Medulla oblongata (tissue), 1 donor: ENCODE results near the gene MBTD1.
A peak's percentile ranks its signal among the peaks of the same experiment; 100 is the strongest.
"Not testable (repeated sequence)": the region's sequence is repeated elsewhere in the genome, so short reads cannot be mapped to it uniquely, and the experiment has no call there.

Source experiments
- DNase-seq: peaks from one replicate; pipeline ENCODE4 v3.0.0-alpha.2; 2015; ENCODE audit errors: extremely low spot score

MBTD1 gene

DNA sequence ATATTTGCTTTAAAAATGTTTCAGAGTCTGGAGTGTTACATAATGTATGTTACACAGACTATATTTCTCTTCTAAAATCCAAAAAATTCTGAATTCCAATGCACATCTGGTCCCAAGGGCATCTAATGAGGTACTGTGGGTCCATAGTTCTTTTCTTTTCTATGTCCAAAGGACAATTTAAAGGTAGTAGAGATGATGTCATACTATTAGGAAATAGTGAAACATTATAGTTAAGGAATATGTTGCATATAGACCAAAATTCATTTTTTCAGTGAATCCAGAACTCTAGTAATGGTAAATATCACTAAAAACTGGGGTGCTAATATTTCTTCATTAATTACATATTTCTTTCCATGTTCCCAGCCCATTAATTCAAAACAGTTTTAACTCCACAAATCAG, 70.7 kb downstream of the MBTD1 start:
- DNase-seq: no peak

DNA sequence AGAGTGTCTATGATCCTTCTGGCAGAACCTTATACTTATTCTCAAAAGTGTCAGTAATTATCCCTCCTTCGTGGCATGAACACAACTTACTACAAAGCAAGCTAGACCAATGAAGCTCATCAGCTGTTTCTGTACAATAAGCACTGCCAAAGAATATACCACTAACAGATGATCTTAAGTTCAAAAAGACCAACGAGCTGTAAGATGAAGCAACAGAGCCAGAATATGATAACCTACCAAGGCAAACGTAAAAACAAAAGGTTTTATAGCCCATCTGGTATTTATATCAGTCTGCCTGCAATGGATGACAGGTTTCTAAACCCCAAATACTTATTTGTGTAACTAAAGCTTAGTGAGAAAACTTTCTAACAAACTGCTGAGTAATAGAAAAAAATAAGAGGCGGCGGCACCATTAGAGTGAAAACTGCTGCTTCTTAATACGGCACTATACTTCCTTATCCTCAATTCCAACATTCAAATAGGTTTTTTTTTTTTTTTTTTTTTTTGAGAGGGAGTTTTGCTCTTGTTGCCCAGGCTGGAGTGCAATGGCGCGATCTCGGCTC, 71.5 kb downstream of the MBTD1 start:
- no peak for DNase-seq

- DNase-seq: no peak
These were observed 74.0 kb downstream of the MBTD1 start for GRCh38 chr17:51185763-51186332.

- no peak for DNase-seq
These were observed 75.7 kb downstream of the MBTD1 start for GRCh38 chr17:51184124-51184523.

DNA sequence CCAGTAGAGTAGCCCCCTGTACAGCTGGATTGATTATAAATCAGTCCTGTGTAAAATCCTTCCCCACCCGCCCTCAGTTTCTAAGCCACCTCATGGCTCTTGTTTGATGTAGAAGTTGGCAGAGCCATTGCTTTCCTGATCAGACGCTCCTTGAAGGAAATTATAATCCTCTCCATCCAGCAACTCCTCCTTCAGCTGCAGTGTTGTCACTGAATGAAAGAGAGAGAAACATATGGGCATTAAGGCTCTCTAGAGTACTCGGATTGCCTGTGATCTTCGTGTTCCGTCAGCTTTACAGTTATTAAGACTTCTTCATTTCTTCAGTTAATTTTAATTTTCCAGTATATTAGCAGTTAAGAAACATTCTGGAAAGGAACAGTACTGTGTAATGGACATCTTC, 79.4 kb downstream of the MBTD1 start:
- DNase-seq: no peak

GRCh38 chr17:51172030-51172429, 87.8 kb downstream of the MBTD1 start:
- DNase-seq: not testable (repeated sequence)

GRCh38 chr17:51170736-51171135, 89.1 kb downstream of the MBTD1 start:
- DNase-seq: no peak

DNA sequence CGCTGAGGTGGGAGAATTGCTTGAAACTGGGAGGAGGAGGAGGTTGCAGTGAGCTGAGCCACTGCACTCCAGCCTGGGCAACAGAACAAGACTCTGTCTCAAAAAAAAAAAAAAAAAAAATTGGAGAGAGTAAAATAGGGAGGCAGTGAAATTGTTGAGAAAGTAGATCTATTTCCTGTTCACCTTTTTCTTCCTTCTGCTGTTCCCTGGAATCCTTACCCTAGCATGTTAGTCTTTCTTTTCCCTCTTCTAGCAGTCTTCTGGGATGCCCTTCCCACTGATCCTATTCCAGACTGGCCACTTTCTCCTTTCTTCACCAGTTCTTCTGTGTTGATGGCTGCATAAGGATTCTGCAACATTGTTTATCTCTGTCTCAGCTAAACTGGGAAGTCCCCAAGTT, 90.5 kb downstream of the MBTD1 start:
- DNase-seq: no peak

DNA sequence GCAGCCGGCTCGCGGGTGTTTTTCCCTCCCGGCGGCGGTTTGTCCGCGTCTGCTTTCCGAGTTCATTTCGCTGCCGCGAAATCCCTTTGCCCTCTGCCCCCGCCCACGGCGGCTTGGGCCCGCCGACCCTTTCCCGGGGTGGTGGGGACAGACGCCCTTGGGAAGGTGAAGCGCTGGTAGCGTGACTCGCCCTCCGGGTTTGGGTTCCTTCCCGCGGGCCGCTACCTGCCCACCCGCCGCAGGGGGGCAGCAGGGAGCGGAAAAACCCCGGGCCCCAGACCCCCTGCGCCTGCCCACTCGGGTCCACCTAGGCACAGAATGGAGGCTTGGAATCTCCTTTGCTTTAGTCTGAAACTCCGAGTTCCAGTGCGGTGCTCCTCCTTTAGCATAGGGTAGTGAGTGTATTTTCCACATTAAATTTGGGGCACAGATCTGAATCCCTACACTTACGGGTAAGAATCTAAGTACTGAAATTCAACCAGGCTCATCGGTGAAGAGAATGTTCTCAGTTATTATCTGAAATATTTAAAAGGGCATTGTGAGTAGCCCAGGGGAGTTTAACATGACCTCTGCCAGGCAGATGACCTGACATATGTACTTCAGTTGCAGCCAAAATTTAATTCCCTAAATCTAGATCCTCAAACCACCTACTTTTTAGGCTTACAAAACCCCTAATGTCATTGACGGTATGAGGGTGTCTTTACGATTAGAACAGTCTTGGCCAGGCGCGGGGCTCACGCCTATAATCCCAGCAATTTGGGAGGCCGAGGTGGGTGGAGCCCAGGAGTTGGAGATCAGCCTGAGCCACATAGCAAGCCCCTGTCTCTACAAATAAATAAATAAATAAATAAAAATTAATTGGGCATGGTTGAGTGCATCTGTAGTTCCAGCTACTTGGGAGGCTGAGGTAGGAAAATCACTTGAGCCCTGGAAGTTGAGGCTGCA, 92.6 kb downstream of the MBTD1 start:
- peak; percentile 34 for DNase-seq

DNA sequence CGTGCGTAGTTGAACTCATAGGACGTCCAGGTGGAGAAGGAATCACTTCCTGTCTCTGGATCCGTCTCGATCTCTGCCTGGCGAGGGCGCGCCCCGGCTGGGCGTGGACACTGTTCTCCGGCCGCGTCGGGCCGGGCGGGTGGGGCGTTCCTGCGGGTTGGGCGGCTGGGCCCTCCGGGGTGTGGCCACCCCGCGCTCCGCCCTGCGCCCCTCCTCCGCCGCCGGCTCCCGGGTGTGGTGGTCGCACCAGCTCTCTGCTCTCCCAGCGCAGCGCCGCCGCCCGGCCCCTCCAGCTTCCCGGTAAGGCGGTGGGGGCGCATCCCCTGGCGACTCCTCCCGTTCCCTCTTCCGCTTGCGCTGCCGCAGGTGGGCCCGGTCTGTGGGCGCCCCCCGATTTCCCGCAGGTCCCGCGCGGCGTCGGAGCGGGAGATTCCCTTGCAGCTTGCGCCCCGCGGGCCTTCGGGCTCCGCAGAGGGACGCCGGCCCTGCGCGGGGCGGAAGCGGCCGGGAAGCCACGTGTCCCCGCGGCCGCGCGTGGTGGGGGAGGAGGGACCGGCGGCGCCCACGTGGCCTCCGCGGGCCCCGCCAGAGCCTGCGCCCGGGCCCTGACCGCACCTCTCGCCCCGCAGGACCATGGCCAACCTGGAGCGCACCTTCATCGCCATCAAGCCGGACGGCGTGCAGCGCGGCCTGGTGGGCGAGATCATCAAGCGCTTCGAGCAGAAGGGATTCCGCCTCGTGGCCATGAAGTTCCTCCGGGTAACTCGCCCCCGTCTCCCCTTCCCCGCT, 93.5 kb downstream of the MBTD1 start, which contains the start of gene NME2:
Gene NME2 (plus strand): TSS at position 214 of the 789 bp plus-strand sequence. CDS start 420 bp downstream, at position 634.
- DNase-seq: peak; percentile 86

DNA sequence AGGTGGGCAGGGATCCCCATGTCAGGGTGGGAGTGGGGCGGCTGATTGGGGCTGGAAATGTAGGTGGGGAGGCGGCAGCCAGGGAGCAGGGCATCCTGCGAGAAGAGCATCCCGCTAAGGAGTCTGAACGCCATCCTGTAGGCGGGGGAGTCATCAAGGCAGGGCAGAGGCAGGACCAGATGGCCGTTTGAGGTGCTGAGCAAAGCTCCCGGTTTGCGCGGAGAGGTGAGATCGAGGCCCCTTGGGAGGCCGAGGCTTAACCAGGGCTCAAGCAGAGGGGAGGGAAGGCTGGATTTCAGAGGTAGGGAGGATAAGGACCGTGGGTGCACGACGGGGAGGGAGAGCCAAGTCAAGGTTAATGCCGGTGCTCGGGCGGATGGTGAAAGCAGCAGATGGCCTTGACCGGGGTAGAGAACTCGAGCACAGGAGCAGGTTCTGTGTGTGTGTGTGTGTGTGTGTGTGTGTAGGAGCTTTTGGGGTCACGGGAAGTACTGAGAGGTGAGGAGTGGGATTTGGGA, 94.1 kb downstream of the MBTD1 start:
- no peak for DNase-seq

DNA sequence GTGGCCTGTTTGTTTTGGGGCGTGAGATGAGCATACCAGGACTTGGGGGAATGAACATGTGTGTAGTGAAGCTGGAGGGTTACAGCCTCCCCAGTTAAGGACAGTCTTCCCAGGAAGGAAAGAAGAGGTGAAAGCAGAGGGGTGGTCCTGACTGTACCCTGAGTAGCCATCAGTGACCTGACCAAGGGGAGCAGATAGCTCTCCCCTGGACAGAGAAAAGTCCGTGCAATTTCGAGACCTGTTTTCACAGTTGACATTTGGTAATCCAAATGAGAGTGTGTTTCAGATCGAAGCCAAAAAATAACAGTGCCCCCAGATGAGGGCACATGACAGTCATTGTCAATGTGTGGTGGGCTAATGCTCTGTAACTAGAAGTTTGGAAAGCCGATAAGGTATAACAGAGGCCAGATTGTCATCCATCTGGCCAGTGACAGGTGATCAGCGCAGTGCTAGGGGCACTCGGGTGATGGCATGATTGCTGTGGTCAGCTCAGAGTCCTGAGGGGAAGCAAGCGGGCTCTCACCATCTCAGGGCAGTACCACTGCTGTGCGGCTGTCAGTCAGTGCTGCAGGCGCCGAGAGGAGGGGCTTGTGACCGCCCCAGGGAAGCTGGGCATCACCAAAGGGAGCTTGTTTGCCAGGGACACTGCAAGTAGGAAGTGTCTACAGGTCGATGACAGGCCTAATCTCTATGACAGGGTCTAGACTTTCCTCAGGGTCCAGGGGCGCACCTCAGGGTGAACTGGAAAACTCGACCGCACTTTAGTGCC, 94.8 kb downstream of the MBTD1 start:
- no peak for DNase-seq

- DNase-seq: no peak
These were observed 98.3 kb downstream of the MBTD1 start for GRCh38 chr17:51161541-51161940.

GRCh38 chr17:51159604-51160003, 100.2 kb downstream of the MBTD1 start:
- DNase-seq: no peak

DNA sequence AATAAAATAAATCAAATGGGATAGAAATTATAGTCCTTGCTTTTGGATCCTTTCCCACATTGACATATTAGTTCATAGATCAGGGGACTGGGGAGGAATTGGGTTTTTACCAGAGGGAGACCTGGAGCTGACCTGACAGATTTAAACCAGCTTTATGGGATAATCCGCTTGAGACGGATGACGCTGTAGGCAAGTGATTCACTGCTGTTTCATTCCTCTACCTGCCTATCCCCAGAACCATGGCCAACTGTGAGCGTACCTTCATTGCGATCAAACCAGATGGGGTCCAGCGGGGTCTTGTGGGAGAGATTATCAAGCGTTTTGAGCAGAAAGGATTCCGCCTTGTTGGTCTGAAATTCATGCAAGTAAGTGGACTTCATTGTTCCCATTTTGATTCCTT, 104.4 kb downstream of the MBTD1 start:
- no peak for DNase-seq

DNA sequence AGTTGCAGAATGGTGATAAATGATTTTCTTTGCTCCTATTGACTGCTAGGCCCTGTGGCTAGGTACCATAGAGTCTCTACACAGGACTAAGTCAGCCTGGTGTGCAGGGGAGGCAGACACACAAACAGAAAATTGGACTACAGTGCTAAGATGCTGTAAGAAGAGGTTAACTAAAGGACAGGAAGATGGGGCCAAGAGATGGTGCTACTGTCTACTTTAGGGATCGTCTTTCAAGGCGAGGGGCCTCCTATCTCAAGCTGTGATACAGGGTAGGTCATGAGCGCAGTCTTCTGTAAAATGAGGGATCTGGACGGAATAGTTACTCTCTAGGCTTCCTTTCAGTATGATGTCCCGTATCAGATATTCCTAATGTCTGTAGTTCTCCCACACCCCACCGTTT, 105.7 kb downstream of the MBTD1 start:
- peak; percentile 12 for DNase-seq

- peak; percentile 100 for DNase-seq
These were observed 106.4 kb downstream of the MBTD1 start, which contains the start of gene NME1 for GRCh38 chr17:51153210-51154072. TSS of gene NME1 (plus strand) at chr17:51153559. CDS start at chr17:51155655, 2,096 bp downstream.

DNA sequence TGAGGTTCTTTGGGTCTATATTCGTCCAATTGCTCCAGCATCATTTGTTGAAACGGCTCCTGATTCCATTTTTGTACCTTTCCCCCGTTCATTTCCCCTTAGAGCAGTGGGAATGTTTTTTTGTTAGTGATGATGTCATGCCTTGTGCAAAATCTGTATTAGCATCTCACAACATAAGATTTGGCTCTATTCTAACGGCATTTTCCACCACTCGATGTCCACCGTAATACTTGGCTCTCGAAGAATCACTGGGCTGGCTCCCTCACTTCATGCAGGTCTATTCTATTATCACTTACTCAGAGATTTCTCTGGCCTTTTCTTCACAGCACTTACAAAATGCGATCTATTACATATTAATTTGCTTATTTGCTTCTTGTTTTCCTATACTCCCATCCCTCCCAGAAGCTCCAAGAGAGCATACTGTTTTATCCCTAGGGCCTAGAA, 107.1 kb downstream of the MBTD1 start:
- DNase-seq: no peak

DNA sequence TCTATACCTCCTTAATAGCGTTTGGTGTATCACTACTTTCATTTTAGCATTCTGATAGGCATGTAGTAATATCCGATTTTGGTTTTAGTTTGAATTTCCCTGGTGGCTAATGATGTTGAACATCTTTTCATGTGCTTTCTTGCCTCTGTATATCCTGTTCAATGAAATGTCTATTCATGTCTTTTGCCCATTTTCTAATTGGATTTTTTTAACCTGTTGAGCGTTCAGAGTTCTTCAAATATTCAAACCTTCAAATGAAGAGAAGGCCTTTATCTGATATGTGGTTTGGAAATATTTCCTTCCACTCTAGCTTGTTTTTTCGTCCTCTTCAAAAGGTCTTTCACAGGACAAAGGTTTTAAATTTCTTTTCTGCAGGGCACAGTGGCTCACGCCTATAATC, 108.9 kb downstream of the MBTD1 start:
- no peak for DNase-seq

- no peak for DNase-seq
These were observed 110.7 kb downstream of the MBTD1 start for GRCh38 chr17:51149163-51149562.
